CD4-positive, alpha-beta T cell treated with Interleukin-12 subunit alpha and Interleukin-12 subunit beta, for 1 hour (primary cell): ENCODE data around the gene BTAF1.

Source experiments
- DNase-seq: peaks from one replicate; pipeline ENCODE4 v3.0.0-alpha.2; 2020

The BTAF1 gene

GRCh38 chr10:91908337-91909116 lies 15.0 kb upstream of the BTAF1 start:
- peak; percentile 75 for DNase-seq

- peak; percentile 32 for DNase-seq
These were observed 14.4 kb upstream of the BTAF1 start, which contains the start of gene FGFBP3 for GRCh38 chr10:91909117-91909677. TSS of gene FGFBP3 (minus strand) at chr10:91909486. CDS start at chr10:91908969, 517 bp downstream.

- DNase-seq = no peak
These were observed 13.1 kb upstream of the BTAF1 start for GRCh38 chr10:91910467-91910866.

- no peak for DNase-seq
These were observed 3.9 kb upstream of the BTAF1 start for GRCh38 chr10:91919651-91920050.

GRCh38 chr10:91924212-91925021 lies 847 bp downstream of the BTAF1 start:
- no peak for DNase-seq

GRCh38 chr10:91925022-91925320 lies 1.4 kb downstream of the BTAF1 start:
- DNase-seq = no peak

GRCh38 chr10:91930939-91931338 lies 7.4 kb downstream of the BTAF1 start:
- DNase-seq = no peak

GRCh38 chr10:91931526-91932190 lies 8.1 kb downstream of the BTAF1 start:
- no peak for DNase-seq

GRCh38 chr10:91932737-91933136 lies 9.2 kb downstream of the BTAF1 start:
- DNase-seq = no peak

- DNase-seq = no peak
These were observed 12.3 kb downstream of the BTAF1 start for GRCh38 chr10:91935886-91936285.

- DNase-seq = no peak
These were observed 16.1 kb downstream of the BTAF1 start for GRCh38 chr10:91939653-91940052.

- no peak for DNase-seq
These were observed 17.9 kb downstream of the BTAF1 start for GRCh38 chr10:91941426-91941825.

GRCh38 chr10:91944880-91945630 lies 21.5 kb downstream of the BTAF1 start:
- DNase-seq = no peak

GRCh38 chr10:91953600-91954160 lies 30.1 kb downstream of the BTAF1 start:
- DNase-seq = no peak

GRCh38 chr10:91955114-91955513 lies 31.5 kb downstream of the BTAF1 start:
- no peak for DNase-seq

GRCh38 chr10:91957091-91957490 lies 33.5 kb downstream of the BTAF1 start:
- no peak for DNase-seq

GRCh38 chr10:91969297-91969696 lies 45.7 kb downstream of the BTAF1 start:
- DNase-seq = no peak

GRCh38 chr10:91974960-91975359 lies 51.4 kb downstream of the BTAF1 start:
- no peak for DNase-seq

GRCh38 chr10:91975438-91975837 lies 51.9 kb downstream of the BTAF1 start:
- no peak for DNase-seq

GRCh38 chr10:91976317-91977051 lies 52.9 kb downstream of the BTAF1 start:
- no peak for DNase-seq

GRCh38 chr10:91977491-91977890 lies 53.9 kb downstream of the BTAF1 start:
- no peak for DNase-seq

- DNase-seq = no peak
These were observed 55.0 kb downstream of the BTAF1 start for GRCh38 chr10:91978585-91978984.
